ENCODE measurements around the gene MLANA.

GRCh38 chr9:5843794-5844471, 46.8 kb upstream of the MLANA start:
- TF ChIP-seq CTCF (IDR thresholded peaks at IDR 0.05; ENCODE audit: insufficient read depth, low read depth, low read length), result no peak
- TF ChIP-seq EZH2 (IDR thresholded peaks at IDR 0.05; ENCODE audit: insufficient read depth, low read length), result no peak

Data from astrocyte (in vitro differentiated cells and primary cell).